Spleen (tissue), 11 donors: ENCODE data around the gene OLFML2B. TPM values are rescaled to one million over a fixed set of nuclear protein-coding genes. Genes with fewer than 3 reads are reported as not detected.

Experiments
- DNase-seq: peaks from one replicate; pipeline ENCODE4 v3.0.0-alpha.2; 2020
- H3K27ac ChIP-seq, 8 donors: fragments of 200-600 bp; sonication (generic) in 7 of 8; 1 replicate in 4 of 8; 2 replicates in 4 of 8; pipeline versions ENCODE4 v1.5.0 to v1.8.0; 2016 to 2021; ENCODE audit warnings: inconsistent platforms in 4 of 8, mild to moderate bottlenecking in 4 of 8, moderate library complexity in 1 of 8
- H3K27me3 ChIP-seq, 7 donors: fragments of 200-600 bp; sonication (generic) in 6 of 7; replicated peaks in 1 of 7; 1 replicate in 4 of 7; 2 replicates in 3 of 7; pipeline versions ENCODE4 v1.5.0 to v1.8.0; 2016 to 2021; ENCODE audit warnings: inconsistent platforms in 3 of 7, mild to moderate bottlenecking in 1 of 7
- H3K36me3 ChIP-seq, 6 donors: fragments of 200-600 bp; sonication (generic) in 5 of 6; 1 replicate in 4 of 6; 2 replicates in 2 of 6; pipeline versions ENCODE4 v1.5.0 to v1.8.0; 2016 to 2021; ENCODE audit warnings: inconsistent platforms in 2 of 6
- H3K4me1 ChIP-seq, 6 donors: fragments of 200-600 bp; sonication (generic) in 5 of 6; 1 replicate in 3 of 6; 2 replicates in 3 of 6; pipeline versions ENCODE4 v1.5.0 to v1.8.0; 2016 to 2021; ENCODE audit warnings: inconsistent platforms in 3 of 6
- H3K4me3 ChIP-seq, 8 donors: fragments of 200-600 bp; sonication (generic) in 7 of 8; 1 replicate in 4 of 8; 2 replicates in 4 of 8; pipeline versions ENCODE4 v1.5.0 to v1.8.0; 2016 to 2021; ENCODE audit warnings: inconsistent platforms in 4 of 8, mild to moderate bottlenecking in 4 of 8, moderate library complexity in 2 of 8
- H3K9me3 ChIP-seq, 8 donors: fragments of 200-600 bp; sonication (generic) in 7 of 8; 1 replicate in 4 of 8; 2 replicates in 4 of 8; pipeline versions ENCODE4 v1.5.0 to v1.8.0; 2016 to 2021; ENCODE audit warnings: inconsistent platforms in 4 of 8
- POLR2A ChIP-seq, 3 donors: fragments of 450-650 bp; IDR thresholded peaks; one replicate each; pipeline ENCODE4 v1.5.1; 2017; ENCODE audit warnings: antibody characterized with exemption in 3 of 3, mild to moderate bottlenecking in 1 of 3
- POLR2AphosphoS5 ChIP-seq, 3 donors: sonication (generic); formaldehyde crosslinking; IDR thresholded peaks; one replicate each; pipeline ENCODE4 v1.5.1; 2017; ENCODE audit warnings: antibody characterized with exemption in 3 of 3
- WGBS, 5 donors: extraction: QIAGEN DNeasy Blood & Tissue Kit in 3 of 5; methylation state at CpG; one replicate each; pipeline versions ENCODE4 v1.1.5 to v1.1.7; 2013 to 2018; 5-methylcytosine and 5-hydroxymethylcytosine counted together
- intact Hi-C: fragments of 100-400 bp; cut with DNase I; formaldehyde crosslinking; loops from one replicate; pipeline ENCODE4 v1.15.0; 2023; ENCODE audit warnings: low total_unique reads
- polyA plus RNA-seq, 3 donors: library from polyadenylated mRNA; stranded (reverse); fragments of 200-250 nt; gene quantifications; one replicate each; pipeline ENCODE4 v1.2.1, GENCODE V29; 2013
- total RNA-seq, 7 donors: library from RNA; depleted of rRNA in 3 of 7; stranded (reverse); fragments of >200 nt in 3 of 7; fragmentation: NEBNext Ultra II Directional in 4 of 7; extraction: Animal tissue kit (Norgen Biotek cat#: 25700) in 4 of 7; gene quantifications; one replicate each; pipeline versions ENCODE4 v1.1.0 to v1.2.1, GENCODE V29; 2016 to 2021
- TF ChIP-seq, protein P1 (sequence below), 11 experiments: fragments of 200-600 bp in 7 of 11; fragments of 450-650 bp in 4 of 11; sonication (generic) in 4 of 11; IDR thresholded peaks in 8 of 11; conservative IDR thresholded peaks in 3 of 11; 1 replicate in 7 of 11; 2 replicates in 4 of 11; pipeline versions ENCODE4 v1.4.0 to v1.8.0; 2016 to 2021; ENCODE audit warnings: antibody characterized with exemption in 11 of 11, inconsistent platforms in 4 of 11, mild to moderate bottlenecking in 1 of 11
- donor health status: healthy with polysubstance abuse.
- donor health status: DM: no; HTN: no; CAD: no; lungs with moderate emphysema.
- donor health status: DM: no; HTN: no; CAD: no.
- donor health status: Bipolar disorder and iron deficiency.
- donor health status: healthy.
- donor health status: DM: no; HTN: no; CAD: no.
- donor health status: DM: yes; HTN: yes; CAD: no.

OLFML2B gene
- total and polyA plus RNA-seq, 10 donors = 3.0 to 39.7 (median 15.0) TPM

DNA sequence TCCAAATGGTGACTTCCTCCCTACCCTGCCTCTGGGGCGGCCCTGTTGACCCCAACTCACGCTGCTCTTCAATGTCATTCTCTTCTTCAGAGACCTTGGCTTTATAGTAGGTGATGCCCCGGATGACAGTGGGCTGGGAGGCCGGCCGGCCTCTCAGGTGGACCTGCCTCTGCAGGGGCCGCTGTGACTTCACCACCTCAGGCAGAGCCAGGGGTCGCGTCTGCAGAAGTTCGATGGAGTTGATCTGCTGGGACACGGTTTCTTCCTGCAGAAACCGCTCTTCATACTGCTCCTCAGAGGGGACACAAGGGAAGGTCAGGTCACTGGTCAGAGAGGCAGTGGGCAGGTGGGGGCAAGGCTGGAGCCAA lies 23.6 kb downstream of the OLFML2B start:
- H3K27ac ChIP-seq = no peak overlapping the region
- H3K27me3 ChIP-seq = peaks cover 0 to 31% (median 0%) of the 10 kb centered on the region in 7 donors
- no peaks in the 10 kb centered on the region for H3K4me1 ChIP-seq
- no peaks in the 10 kb centered on the region for H3K36me3 ChIP-seq
- no peak for DNase-seq
- no peak overlapping the region for H3K4me3 ChIP-seq
- intact Hi-C loops = no loop called here
- 91 to 95% (median 94%) methylated on average over 11 of the region's 11 CpGs for WGBS, 5 donors
- TF ChIP-seq POLR2A (IDR thresholded peaks at IDR 0.05) (no peak), POLR2AphosphoS5 (IDR thresholded peaks at IDR 0.05) (no peak)
- TF ChIP-seq, protein P1, sequence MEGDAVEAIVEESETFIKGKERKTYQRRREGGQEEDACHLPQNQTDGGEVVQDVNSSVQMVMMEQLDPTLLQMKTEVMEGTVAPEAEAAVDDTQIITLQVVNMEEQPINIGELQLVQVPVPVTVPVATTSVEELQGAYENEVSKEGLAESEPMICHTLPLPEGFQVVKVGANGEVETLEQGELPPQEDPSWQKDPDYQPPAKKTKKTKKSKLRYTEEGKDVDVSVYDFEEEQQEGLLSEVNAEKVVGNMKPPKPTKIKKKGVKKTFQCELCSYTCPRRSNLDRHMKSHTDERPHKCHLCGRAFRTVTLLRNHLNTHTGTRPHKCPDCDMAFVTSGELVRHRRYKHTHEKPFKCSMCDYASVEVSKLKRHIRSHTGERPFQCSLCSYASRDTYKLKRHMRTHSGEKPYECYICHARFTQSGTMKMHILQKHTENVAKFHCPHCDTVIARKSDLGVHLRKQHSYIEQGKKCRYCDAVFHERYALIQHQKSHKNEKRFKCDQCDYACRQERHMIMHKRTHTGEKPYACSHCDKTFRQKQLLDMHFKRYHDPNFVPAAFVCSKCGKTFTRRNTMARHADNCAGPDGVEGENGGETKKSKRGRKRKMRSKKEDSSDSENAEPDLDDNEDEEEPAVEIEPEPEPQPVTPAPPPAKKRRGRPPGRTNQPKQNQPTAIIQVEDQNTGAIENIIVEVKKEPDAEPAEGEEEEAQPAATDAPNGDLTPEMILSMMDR (IDR thresholded peaks at IDR 0.05 in 8 of 11, conservative IDR thresholded peaks at IDR 0.05 in 3 of 11) = no peak
- peaks cover 0 to 3% (median 0%) of the 10 kb centered on the region in 8 donors for H3K9me3 ChIP-seq

DNA sequence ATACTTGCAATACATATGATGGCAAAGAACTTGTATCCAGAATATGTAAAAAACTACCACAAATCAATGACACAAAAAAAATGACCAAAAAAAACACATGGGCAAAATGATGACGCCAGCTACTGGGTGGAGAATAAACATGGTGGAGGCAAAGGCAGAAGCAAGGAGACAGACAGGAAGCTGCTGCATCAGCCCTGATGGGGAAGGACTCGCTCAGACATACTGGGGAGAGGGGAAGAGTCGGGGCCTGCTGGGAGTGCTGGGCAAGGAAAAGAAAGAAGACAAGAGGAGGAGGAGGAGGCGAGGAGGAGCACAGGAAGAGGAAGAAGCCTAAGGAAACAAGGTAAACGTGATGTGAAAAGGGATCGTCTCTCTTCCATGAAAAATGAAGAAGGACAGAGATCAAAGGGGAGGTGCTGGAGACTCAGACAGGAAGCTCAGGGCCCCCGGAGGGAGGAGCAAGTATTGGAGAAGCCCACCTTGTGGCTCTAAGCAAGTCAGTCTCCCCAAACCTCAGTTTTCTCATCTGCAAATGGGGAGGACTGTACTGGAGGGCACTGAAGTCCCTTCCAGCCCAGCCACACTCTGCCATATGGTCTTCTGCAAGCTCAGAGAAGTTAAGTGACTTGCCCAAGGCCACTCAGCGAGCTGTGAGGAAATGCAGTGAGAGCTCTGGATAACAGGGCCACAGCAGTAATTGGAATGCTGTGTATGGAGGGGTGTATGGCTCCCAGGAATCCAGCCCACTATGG lies 24.2 kb downstream of the OLFML2B start:
- no peak for DNase-seq
- WGBS, 5 donors = 41 to 75% (median 48%) methylated on average over 8 of the region's 8 CpGs

DNA sequence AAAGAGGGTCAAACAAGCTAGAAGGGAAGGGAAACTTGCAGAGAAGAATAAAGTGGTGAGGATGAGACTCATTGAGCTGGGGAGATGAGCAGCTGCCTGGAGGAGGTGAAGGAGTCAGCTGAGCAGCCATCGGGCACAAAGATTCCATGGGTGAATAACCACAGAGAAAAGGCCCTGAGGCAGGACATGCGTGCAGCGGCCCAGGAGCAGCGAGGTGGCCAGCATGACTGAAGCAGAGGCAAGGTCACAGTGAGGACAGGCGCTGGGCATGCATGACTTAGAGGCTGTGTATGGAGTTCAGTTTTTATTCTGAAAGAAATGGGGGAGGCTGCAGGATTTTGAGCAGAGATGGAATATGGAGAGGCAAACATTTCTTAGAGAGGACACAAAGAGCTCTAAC lies 24.9 kb downstream of the OLFML2B start:
- Histone ChIP-seq H3K4me1 (no peaks in the 10 kb centered on the region), H3K36me3 (no peaks in the 10 kb centered on the region), H3K27me3 (peaks cover 0 to 19% (median 0%) of the 10 kb centered on the region in 7 donors), H3K9me3 (peaks cover 0 to 3% (median 0%) of the 10 kb centered on the region in 8 donors), H3K27ac (no peak overlapping the region), H3K4me3 (no peak overlapping the region)
- TF ChIP-seq, protein P1 (IDR thresholded peaks at IDR 0.05 in 8 of 11, conservative IDR thresholded peaks at IDR 0.05 in 3 of 11) = no peak
- no peak for TF ChIP-seq POLR2AphosphoS5 (IDR thresholded peaks at IDR 0.05)
- no peak for TF ChIP-seq POLR2A (IDR thresholded peaks at IDR 0.05)
- intact Hi-C loops = no loop called here
- 87 to 93% (median 92%) methylated on average over 5 of the region's 5 CpGs for WGBS, 5 donors
- DNase-seq = no peak

More for the DNA sequence above, 24.2 kb downstream of the OLFML2B start:
- Histone ChIP-seq H3K36me3 (no peaks in the 10 kb centered on the region), H3K4me1 (no peaks in the 10 kb centered on the region), H3K9me3 (peaks cover 0 to 3% (median 0%) of the 10 kb centered on the region in 8 donors), H3K4me3 (no peak overlapping the region), H3K27me3 (peaks cover 0 to 25% (median 0%) of the 10 kb centered on the region in 7 donors), H3K27ac (no peak overlapping the region)
- TF ChIP-seq, protein P1 (IDR thresholded peaks at IDR 0.05 in 8 of 11, conservative IDR thresholded peaks at IDR 0.05 in 3 of 11) = no peak
- TF ChIP-seq POLR2A (IDR thresholded peaks at IDR 0.05) (no peak), POLR2AphosphoS5 (IDR thresholded peaks at IDR 0.05) (no peak)
- intact Hi-C loops = no loop called here

DNA sequence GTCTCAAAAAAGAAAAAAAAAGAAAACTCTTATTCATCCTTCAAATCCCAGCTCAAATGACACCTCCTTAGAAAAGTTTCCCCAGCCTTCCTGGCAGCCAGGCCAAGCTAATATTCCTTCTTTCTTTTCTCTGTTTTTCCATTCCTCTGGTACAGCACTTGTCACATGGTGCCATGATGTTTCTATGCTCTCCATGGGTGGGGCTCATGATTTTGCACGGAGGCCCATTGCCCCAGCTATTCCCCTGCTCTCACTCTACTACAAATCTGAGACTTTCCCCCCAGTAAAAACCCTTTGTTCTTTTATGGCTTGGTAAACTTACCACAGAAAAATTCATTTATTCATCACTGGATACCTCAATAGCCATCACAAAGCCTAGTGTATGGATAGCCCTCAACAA lies 26.5 kb downstream of the OLFML2B start:
- TF ChIP-seq, protein P1 (IDR thresholded peaks at IDR 0.05 in 8 of 11, conservative IDR thresholded peaks at IDR 0.05 in 3 of 11) = no peak
- TF ChIP-seq POLR2A (IDR thresholded peaks at IDR 0.05) (no peak), POLR2AphosphoS5 (IDR thresholded peaks at IDR 0.05) (no peak)
- 77 to 91% (median 82%) methylated on average over 1 of the region's 1 CpG for WGBS, 5 donors
- no peak overlapping the region for H3K27ac ChIP-seq
- no peak for DNase-seq
- intact Hi-C loops = no loop called here
- no peak overlapping the region for H3K4me3 ChIP-seq
- H3K27me3 ChIP-seq = peaks cover 0 to 4% (median 0%) of the 10 kb centered on the region in 7 donors
- H3K4me1 ChIP-seq = no peaks in the 10 kb centered on the region
- H3K9me3 ChIP-seq = peaks cover 0 to 3% (median 0%) of the 10 kb centered on the region in 8 donors
- no peaks in the 10 kb centered on the region for H3K36me3 ChIP-seq
